Neural cell (in vitro differentiated cells): ENCODE results near the gene MRPS22. TPM values are rescaled to one million over a fixed set of nuclear protein-coding genes. Genes with fewer than 3 reads are reported as not detected.

Source experiments
- H2AFZ ChIP-seq: fragments of 200-600, 300-800 bp; sonication (generic), shearing (Covaris generic); 2 replicates; pipeline ENCODE4 v1.6.0; 2014; ENCODE audit warnings: low read depth, mild to moderate bottlenecking, antibody characterized with exemption, low read length, moderate library complexity
- H3F3A ChIP-seq: fragments of 200-600 bp; shearing (Covaris generic); 2 replicates; pipeline ENCODE4 v1.6.1; 2016; ENCODE audit warnings: mild to moderate bottlenecking, moderate library complexity, mixed read lengths, antibody characterized with exemption, low read length; ENCODE audit not compliant: insufficient read depth, poor library complexity, severe bottlenecking
- H3K27ac ChIP-seq: fragments of 200-600, 300-800 bp; sonication (generic), shearing (Covaris generic); 2 replicates; pipeline ENCODE4 v1.5.1; 2014; ENCODE audit warnings: mild to moderate bottlenecking, low read length, moderate library complexity
- H3K27me3 ChIP-seq: fragments of 300-800, 200-600 bp; sonication (generic), shearing (Covaris generic); 2 replicates; pipeline ENCODE4 v1.6.0; 2014; ENCODE audit warnings: mild to moderate bottlenecking, low read depth, low read length, moderate library complexity; ENCODE audit not compliant: insufficient read depth
- H3K36me3 ChIP-seq: fragments of 300-800, 200-600 bp; sonication (generic), shearing (Covaris generic); 2 replicates; pipeline ENCODE4 v1.5.1; 2014; ENCODE audit warnings: mild to moderate bottlenecking, antibody characterized with exemption, low read length, moderate library complexity; ENCODE audit not compliant: insufficient read depth
- H3K4me2 ChIP-seq: fragments of 300-800, 200-600 bp; sonication (generic), shearing (Covaris generic); 2 replicates; pipeline ENCODE4 v1.6.0; 2014; ENCODE audit warnings: mild to moderate bottlenecking, low read length
- H3K4me3 ChIP-seq: fragments of 300-800, 200-600 bp; sonication (generic), shearing (Covaris generic); 2 replicates; pipeline ENCODE4 v1.5.1; 2014; ENCODE audit warnings: mild to moderate bottlenecking, low read length, moderate library complexity
- H3K79me2 ChIP-seq: fragments of 200-600 bp; shearing (Covaris generic); replicated peaks from 2 replicates; pipeline ENCODE4 v1.6.0; 2014; ENCODE audit warnings: mild to moderate bottlenecking, low read length, moderate library complexity; ENCODE audit not compliant: insufficient read depth
- H3K9ac ChIP-seq: fragments of 300-800, 200-600 bp; sonication (generic), shearing (Covaris generic); 2 replicates; pipeline ENCODE4 v1.6.1; 2016; ENCODE audit warnings: mild to moderate bottlenecking, low read length, mixed read lengths
- H3K9me2 ChIP-seq: fragments of 200-600 bp; shearing (Covaris generic); 2 replicates; pipeline ENCODE4 v1.6.1; 2016; ENCODE audit warnings: mild to moderate bottlenecking, low read length, mixed read lengths; ENCODE audit not compliant: insufficient read depth
- H3K9me3 ChIP-seq: fragments of 200-600, 300-800 bp; sonication (generic), shearing (Covaris generic); 2 replicates; pipeline ENCODE4 v1.6.1; 2016; ENCODE audit warnings: mild to moderate bottlenecking, mixed run types, low read length, moderate library complexity, mixed read lengths
- H4K20me1 ChIP-seq: fragments of 200-600 bp; shearing (Covaris generic); 2 replicates; pipeline ENCODE4 v1.6.1; 2016; ENCODE audit warnings: mild to moderate bottlenecking, mixed run types; ENCODE audit not compliant: insufficient read depth
- EP300 ChIP-seq: fragments of 450-650 bp; conservative IDR thresholded peaks from 2 replicates; pipeline ENCODE4 v1.6.1; 2014; ENCODE audit warnings: antibody characterized with exemption, mild to moderate bottlenecking, moderate library complexity; ENCODE audit not compliant: poor library complexity, severe bottlenecking
- EZH2 ChIP-seq: fragments of 200-600, 300-800 bp; shearing (Covaris generic), sonication (generic); IDR thresholded peaks from 2 replicates; pipeline ENCODE4 v1.6.1; 2014; ENCODE audit warnings: antibody characterized with exemption, low read length, borderline replicate concordance, mild to moderate bottlenecking; ENCODE audit not compliant: insufficient read depth, poor library complexity, severe bottlenecking
- MXI1 ChIP-seq: fragments of 450-650 bp; conservative IDR thresholded peaks from 2 replicates; pipeline ENCODE4 v1.6.1; 2014; ENCODE audit warnings: antibody characterized with exemption, mild to moderate bottlenecking; ENCODE audit not compliant: poor library complexity, severe bottlenecking
- POLR2AphosphoS5 ChIP-seq: IDR thresholded peaks from 2 replicates; pipeline ENCODE4 v1.6.1; 2012
- RAD21 ChIP-seq: fragments of 450-650 bp; conservative IDR thresholded peaks from 2 replicates; pipeline ENCODE4 v1.6.1; 2014; ENCODE audit warnings: antibody characterized with exemption, mild to moderate bottlenecking, moderate library complexity
- SMC3 ChIP-seq: fragments of 450-650 bp; conservative IDR thresholded peaks from 2 replicates; pipeline ENCODE4 v1.6.1; 2014; ENCODE audit warnings: antibody characterized with exemption, mild to moderate bottlenecking, moderate library complexity; ENCODE audit not compliant: poor library complexity
- TAF1 ChIP-seq: IDR thresholded peaks from 2 replicates; pipeline ENCODE4 v1.6.1; 2012; ENCODE audit warnings: low read depth
- polyA plus RNA-seq: library from polyadenylated mRNA; depleted of rRNA; stranded (reverse); fragments of >200 nt; gene quantifications from 2 replicates; pipeline ENCODE4 v1.2.3, GENCODE V29; 2014
- TF ChIP-seq, protein P1 (sequence below): IDR thresholded peaks from 2 replicates; pipeline ENCODE4 v1.6.1; 2012; ENCODE audit warnings: borderline replicate concordance
- TF ChIP-seq, protein P2 (sequence below): fragments of 450-650 bp; IDR thresholded peaks from 2 replicates; pipeline ENCODE4 v1.5.1; 2014; ENCODE audit warnings: antibody characterized with exemption, mild to moderate bottlenecking, moderate library complexity; ENCODE audit not compliant: poor library complexity, severe bottlenecking

MRPS22 gene
- polyA plus RNA-seq, 1 donor from 2014 or later: 80.7 TPM

DNA sequence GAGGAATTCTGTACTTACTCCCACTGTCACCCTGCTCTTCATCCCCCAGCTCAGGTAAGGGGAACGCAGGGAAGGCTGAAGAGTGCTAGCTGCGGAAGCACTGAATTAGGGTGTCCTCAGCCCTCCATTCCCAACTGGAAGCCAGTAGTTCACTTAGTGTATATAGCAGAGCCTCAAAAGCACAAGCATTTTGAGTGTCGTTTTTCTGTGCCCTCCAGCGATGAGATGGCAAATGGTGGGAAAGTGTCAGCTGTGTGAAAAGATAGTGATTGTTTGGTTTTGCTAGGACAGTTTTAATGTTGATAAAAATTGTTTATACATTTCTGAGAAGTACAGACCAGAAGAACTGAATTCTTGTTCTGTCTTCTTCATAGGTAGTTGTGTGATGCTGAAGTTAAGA, 10.8 kb downstream of the MRPS22 start:
- H3K27me3 ChIP-seq: no peaks in the 10 kb centered on the region
- H3K4me3 ChIP-seq: no peak overlapping the region
- no peaks in the 10 kb centered on the region for H4K20me1 ChIP-seq
- H3K36me3 ChIP-seq: peaks cover 9% of the 10 kb centered on the region
- no peaks in the 10 kb centered on the region for H3K9me2 ChIP-seq
- no peaks in the 10 kb centered on the region for H3F3A ChIP-seq
- no peaks in the 10 kb centered on the region for H3K79me2 ChIP-seq
- no peaks in the 10 kb centered on the region for H3K9me3 ChIP-seq
- H3K27ac ChIP-seq: no peak overlapping the region
- no peak overlapping the region for H3K9ac ChIP-seq
- TF ChIP-seq TAF1 (no peak), RAD21 (no peak), MXI1 (no peak), EZH2 (no peak), EP300 (no peak), POLR2AphosphoS5 (no peak), SMC3 (no peak)
- TF ChIP-seq, protein P1, sequence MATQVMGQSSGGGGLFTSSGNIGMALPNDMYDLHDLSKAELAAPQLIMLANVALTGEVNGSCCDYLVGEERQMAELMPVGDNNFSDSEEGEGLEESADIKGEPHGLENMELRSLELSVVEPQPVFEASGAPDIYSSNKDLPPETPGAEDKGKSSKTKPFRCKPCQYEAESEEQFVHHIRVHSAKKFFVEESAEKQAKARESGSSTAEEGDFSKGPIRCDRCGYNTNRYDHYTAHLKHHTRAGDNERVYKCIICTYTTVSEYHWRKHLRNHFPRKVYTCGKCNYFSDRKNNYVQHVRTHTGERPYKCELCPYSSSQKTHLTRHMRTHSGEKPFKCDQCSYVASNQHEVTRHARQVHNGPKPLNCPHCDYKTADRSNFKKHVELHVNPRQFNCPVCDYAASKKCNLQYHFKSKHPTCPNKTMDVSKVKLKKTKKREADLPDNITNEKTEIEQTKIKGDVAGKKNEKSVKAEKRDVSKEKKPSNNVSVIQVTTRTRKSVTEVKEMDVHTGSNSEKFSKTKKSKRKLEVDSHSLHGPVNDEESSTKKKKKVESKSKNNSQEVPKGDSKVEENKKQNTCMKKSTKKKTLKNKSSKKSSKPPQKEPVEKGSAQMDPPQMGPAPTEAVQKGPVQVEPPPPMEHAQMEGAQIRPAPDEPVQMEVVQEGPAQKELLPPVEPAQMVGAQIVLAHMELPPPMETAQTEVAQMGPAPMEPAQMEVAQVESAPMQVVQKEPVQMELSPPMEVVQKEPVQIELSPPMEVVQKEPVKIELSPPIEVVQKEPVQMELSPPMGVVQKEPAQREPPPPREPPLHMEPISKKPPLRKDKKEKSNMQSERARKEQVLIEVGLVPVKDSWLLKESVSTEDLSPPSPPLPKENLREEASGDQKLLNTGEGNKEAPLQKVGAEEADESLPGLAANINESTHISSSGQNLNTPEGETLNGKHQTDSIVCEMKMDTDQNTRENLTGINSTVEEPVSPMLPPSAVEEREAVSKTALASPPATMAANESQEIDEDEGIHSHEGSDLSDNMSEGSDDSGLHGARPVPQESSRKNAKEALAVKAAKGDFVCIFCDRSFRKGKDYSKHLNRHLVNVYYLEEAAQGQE: no peak
- TF ChIP-seq, protein P2, sequence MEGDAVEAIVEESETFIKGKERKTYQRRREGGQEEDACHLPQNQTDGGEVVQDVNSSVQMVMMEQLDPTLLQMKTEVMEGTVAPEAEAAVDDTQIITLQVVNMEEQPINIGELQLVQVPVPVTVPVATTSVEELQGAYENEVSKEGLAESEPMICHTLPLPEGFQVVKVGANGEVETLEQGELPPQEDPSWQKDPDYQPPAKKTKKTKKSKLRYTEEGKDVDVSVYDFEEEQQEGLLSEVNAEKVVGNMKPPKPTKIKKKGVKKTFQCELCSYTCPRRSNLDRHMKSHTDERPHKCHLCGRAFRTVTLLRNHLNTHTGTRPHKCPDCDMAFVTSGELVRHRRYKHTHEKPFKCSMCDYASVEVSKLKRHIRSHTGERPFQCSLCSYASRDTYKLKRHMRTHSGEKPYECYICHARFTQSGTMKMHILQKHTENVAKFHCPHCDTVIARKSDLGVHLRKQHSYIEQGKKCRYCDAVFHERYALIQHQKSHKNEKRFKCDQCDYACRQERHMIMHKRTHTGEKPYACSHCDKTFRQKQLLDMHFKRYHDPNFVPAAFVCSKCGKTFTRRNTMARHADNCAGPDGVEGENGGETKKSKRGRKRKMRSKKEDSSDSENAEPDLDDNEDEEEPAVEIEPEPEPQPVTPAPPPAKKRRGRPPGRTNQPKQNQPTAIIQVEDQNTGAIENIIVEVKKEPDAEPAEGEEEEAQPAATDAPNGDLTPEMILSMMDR: no peak
- H2AFZ ChIP-seq: no peak overlapping the region
- H3K4me2 ChIP-seq: no peak overlapping the region

DNA sequence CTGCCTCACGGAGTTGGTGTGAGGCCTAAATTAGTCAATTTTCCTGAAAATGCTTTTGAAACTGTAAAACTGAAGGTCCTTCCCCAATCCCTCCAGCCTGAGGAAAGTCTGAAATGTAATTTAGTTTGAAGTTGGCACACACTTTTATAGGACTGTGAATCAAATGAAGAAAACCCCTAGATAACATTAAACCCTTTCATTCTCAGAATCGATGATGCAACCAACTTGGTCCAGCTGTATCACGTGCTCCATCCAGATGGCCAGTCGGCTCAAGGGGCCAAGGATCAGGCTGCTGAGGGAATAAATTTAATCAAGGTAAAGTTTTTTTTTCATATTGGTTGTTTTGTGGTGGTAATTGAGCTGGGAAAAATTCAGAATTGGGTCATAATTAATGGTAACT, 11.7 kb downstream of the MRPS22 start:
- Histone ChIP-seq H3K9me2 (no peaks in the 10 kb centered on the region), H3K36me3 (peaks cover 11% of the 10 kb centered on the region), H3K79me2 (no peaks in the 10 kb centered on the region), H3K4me2 (no peak overlapping the region), H4K20me1 (no peaks in the 10 kb centered on the region), H3K4me3 (no peak overlapping the region), H3K9me3 (no peaks in the 10 kb centered on the region), H3K27me3 (no peaks in the 10 kb centered on the region), H2AFZ (no peak overlapping the region), H3F3A (no peaks in the 10 kb centered on the region), H3K27ac (no peak overlapping the region), H3K9ac (no peak overlapping the region)
- TF ChIP-seq RAD21 (no peak), SMC3 (no peak), EZH2 (no peak), TAF1 (no peak), MXI1 (no peak), EP300 (no peak), POLR2AphosphoS5 (no peak)
- TF ChIP-seq, protein P2: no peak
- TF ChIP-seq, protein P1: no peak
